ENCODE measurements around the gene GBGT1.
A peak's percentile ranks its signal among the peaks of the same experiment; 100 is the strongest.

Gene GBGT1

GRCh38 chr9:133151041-133151440 is 12.7 kb downstream of the GBGT1 start:
- Histone ChIP-seq H3K36me3 (peaks cover 28 to 41% (median 33%) of the 10 kb centered on the region in 11 experiments), H3K9me3 (replicated peaks in 1 of 11) (no peaks in the 10 kb centered on the region), H3K27ac (no peak overlapping the region), H3K9ac (0 out of 22 replicates have a peak overlapping the region, but pooled peaks of 1 of the 11 experiments have one; percentile 8), H4K20me1 (peaks cover 36 to 79% (median 59%) of the 10 kb centered on the region in 11 experiments; a peak in 21 of 22 replicates), H3K27me3 (no peaks in the 10 kb centered on the region), H3K4me1 (peaks cover 24 to 66% (median 42%) of the 10 kb centered on the region in 10 experiments), H3K4me3 (no peak overlapping the region), H3K4me2 (peak overlapping the region in 2 of 11 experiments; percentile 21; a peak in 1 of 22 replicates)
- no peak for TF ChIP-seq Cebpa-rat (IDR thresholded peaks at IDR 0.05)

DNA sequence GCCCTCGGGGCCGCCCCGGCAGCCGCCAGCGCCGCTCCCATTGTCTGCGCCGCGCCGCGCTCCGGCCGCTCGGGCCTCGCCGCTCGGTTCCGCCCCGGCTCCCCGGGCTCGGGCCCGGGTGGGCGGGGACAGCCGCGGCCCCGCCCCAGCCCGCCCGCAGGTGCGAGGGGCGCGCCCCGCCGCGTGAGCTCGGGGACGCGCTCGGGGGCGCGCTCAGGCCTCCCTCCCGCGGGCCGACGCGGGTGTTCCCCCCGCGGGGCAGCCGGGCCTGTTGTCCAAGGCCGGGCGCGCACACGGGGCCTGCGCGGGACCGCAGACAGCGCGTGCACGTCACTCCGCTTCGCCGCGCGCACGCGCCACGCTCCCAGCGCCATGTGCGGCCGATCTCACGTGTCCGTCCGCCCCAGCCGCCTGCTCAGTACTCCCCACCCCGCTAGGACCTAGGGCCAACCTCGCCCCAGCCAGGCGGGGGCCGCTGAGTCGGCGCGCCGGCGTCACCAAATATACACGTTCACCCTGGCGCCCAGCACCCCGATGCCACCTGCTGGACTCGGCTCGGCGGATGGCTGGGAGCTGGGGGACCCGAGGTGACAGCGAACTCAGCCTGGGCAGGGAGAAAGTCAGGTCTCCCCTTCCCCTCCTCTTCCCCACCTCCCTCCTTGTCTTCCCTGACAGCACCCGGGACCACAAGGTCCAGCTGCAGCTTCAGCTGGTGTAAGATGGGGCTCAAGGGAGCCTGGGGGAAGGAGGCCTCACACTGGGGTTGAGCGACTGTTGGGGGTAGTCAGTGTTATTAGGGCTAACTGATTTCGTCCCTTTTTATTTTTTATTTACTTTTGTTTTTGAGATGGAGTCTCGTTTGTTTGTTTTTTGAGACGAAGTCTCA is 14.3 kb downstream of the GBGT1 start:
- Histone ChIP-seq H3K36me3 (peaks cover 11 to 28% (median 17%) of the 10 kb centered on the region in 11 experiments), H3K9me3 (replicated peaks in 1 of 11) (no peaks in the 10 kb centered on the region), H3K9ac (peak overlapping the region; percentile 95 to 100 (median 98)), H4K20me1 (peaks cover 43 to 79% (median 60%) of the 10 kb centered on the region in 11 experiments; a peak in 21 of 22 replicates), H3K4me2 (peak overlapping the region; percentile 93 to 99 (median 97)), H3K4me1 (peaks cover 36 to 72% (median 54%) of the 10 kb centered on the region in 10 experiments), H3K27ac (peak overlapping the region; percentile 94 to 99 (median 98)), H3K27me3 (no peaks in the 10 kb centered on the region), H3K4me3 (peak overlapping the region; percentile 81 to 99 (median 96))
- TF ChIP-seq Cebpa-rat (IDR thresholded peaks at IDR 0.05) = no peak

- peak overlapping the region; percentile 81 to 99 (median 96) for H3K4me3 ChIP-seq
- peaks cover 45 to 80% (median 63%) of the 10 kb centered on the region in 10 experiments for H3K4me1 ChIP-seq
- H3K9ac ChIP-seq = peak overlapping the region; percentile 95 to 100 (median 98)
- H3K4me2 ChIP-seq = peak overlapping the region; percentile 93 to 99 (median 97)
- peak overlapping the region; percentile 94 to 99 (median 98) for H3K27ac ChIP-seq
- H3K27me3 ChIP-seq = no peaks in the 10 kb centered on the region
- TF ChIP-seq Cebpa-rat (IDR thresholded peaks at IDR 0.05) = no peak
- H3K9me3 ChIP-seq (replicated peaks in 1 of 11) = no peaks in the 10 kb centered on the region
- H4K20me1 ChIP-seq = peaks cover 40 to 79% (median 60%) of the 10 kb centered on the region in 11 experiments; a peak in 21 of 22 replicates
- H3K36me3 ChIP-seq = peaks cover 2 to 19% (median 7%) of the 10 kb centered on the region in 11 experiments; a peak in 17 of 22 replicates
These were observed 15.2 kb downstream of the GBGT1 start for GRCh38 chr9:133148199-133149129.

DNA sequence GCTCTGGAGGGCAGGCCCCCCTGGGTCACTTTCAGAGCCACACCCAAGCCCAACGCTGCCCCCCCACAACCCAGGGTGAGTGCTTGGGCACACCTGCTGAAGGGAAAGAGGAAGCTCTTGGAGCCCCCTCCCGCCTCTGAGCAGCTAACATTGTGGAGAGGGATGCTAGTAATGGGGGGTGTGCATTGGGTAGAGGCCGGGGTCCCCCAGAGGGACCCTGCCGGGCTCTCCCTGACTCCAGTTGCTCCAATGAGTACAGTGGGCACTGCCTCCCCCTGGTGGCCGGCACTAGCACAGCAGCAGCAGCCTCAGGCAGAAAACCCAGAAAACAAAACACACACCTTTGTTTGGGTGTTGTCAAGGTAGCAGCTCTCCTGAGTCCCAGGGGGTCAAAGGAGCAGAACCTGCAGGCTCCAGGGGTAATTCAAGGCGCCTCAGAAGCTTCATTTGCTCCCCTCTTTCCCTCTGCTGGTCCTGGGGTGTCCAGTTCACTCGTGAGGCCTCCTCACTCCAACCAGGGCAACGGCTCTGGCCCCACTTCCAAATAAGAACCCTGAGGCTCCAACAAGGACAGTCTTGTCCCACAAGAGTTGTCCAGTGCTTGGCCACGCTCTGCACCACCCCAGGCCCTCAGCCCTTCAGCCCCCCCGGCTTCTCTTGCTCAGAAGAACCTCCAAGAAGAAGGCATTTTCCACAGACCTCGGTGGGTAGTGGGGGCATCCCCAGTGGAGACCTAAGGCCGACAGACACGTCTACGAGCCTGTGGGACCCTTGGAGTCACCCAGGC is 16.1 kb downstream of the GBGT1 start:
- Histone ChIP-seq H3K4me1 (peaks cover 54 to 81% (median 69%) of the 10 kb centered on the region in 10 experiments), H3K36me3 (peaks cover 0 to 20% (median 7%) of the 10 kb centered on the region in 11 experiments; a peak in 7 of 22 replicates), H4K20me1 (peaks cover 45 to 79% (median 61%) of the 10 kb centered on the region in 11 experiments), H3K4me3 (peak overlapping the region; percentile 81 to 99 (median 96)), H3K27ac (peak overlapping the region; percentile 94 to 99 (median 98); a peak in 21 of 22 replicates), H3K9me3 (replicated peaks in 1 of 11) (no peaks in the 10 kb centered on the region), H3K4me2 (peak overlapping the region; percentile 93 to 99 (median 97)), H3K27me3 (no peaks in the 10 kb centered on the region), H3K9ac (peak overlapping the region; percentile 95 to 100 (median 98))
- TF ChIP-seq Cebpa-rat (IDR thresholded peaks at IDR 0.05) = no peak

DNA sequence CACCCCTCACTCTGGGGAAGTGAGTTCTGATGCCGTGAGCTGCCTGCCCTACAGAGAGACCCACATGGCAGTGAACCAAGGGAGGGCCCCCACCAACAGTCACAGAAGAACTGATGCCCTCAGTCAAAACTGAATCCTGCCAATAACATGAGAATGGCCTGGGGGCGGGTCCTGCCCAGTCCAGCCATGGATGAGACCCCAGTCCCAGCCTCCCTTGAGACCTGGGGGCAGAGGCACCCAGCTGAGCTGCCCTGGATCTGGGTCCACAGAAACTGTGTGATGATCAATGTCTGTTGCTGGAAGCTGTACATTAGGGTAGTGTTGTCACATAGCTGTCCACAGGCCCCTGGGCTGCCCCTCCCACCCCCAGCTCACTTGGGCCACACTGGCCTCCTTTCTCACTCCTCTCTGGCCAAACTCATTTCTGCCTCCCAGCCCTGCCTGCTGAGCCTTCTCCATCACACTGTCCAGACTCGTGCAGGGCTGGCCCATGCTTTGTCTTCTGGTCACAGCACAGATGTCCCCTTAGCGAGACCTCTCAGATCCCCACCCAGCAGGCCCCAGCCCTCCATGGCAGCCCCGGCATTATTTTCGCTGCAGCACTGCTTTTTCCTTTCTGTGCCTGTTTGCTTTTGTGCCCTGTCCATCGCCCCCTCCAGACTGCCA is 16.8 kb downstream of the GBGT1 start:
- Histone ChIP-seq H3K36me3 (peaks cover 0 to 20% (median 7%) of the 10 kb centered on the region in 11 experiments; a peak in 7 of 22 replicates), H3K4me3 (peak overlapping the region; percentile 81 to 99 (median 96); a peak in 17 of 20 replicates), H4K20me1 (peaks cover 52 to 79% (median 64%) of the 10 kb centered on the region in 11 experiments), H3K27me3 (no peaks in the 10 kb centered on the region), H3K9ac (peak overlapping the region; percentile 95 to 100 (median 98); a peak in 21 of 22 replicates), H3K27ac (peak overlapping the region in 9 of 11 experiments; percentile 21 to 99 (median 98); a peak in 7 of 22 replicates), H3K4me1 (peaks cover 61 to 85% (median 77%) of the 10 kb centered on the region in 10 experiments), H3K4me2 (peak overlapping the region; percentile 93 to 99 (median 97)), H3K9me3 (replicated peaks in 1 of 11) (no peaks in the 10 kb centered on the region)
- TF ChIP-seq Cebpa-rat (IDR thresholded peaks at IDR 0.05) = no peak

DNA sequence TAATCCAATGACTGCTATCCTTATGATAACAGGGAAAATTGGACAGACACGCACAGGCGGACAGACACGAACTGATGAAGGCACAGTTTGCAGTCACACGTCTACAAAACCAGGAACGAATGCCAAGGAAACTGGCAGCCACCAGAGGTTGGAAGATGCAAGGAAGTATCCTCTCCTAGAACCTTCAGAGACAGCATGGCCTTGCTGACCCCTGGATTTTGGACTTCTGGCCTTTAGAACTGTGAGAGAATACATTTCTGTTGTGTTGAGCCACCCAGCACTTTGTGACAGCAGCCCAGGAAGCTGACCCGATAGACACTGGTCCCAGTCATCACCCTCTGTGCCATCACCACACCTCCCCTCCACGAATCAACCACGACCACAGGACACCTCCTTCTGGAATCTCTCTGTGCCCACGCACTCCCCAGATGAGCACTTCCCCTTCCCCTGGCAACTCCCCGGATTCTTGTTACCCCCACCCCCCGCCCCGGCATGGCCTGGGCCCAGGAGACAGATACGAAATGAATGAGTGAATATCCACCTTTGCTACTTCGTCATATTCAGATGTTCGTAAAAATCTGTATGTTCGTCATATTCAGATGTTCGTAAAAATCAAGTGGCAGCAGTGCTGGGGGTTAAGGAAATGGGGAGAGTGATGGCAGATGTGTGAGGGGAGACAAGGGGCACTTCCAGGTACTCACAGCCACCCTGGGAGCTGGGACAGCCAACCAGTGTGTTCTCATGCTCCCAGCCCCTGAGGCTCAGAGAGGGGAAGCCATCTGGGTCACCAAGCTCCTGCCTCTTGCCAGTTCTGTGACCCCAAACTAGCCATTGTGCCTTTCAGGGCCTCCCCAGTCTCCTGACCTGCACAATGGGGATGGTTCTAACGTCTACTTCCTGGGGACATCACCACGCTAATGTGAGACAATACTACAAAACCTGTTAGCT is 18.5 kb downstream of the GBGT1 start:
- Histone ChIP-seq H3K27ac (peak overlapping the region in 10 of 11 experiments; percentile 24 to 71 (median 50); a peak in 16 of 22 replicates), H3K27me3 (no peaks in the 10 kb centered on the region), H3K4me3 (peak overlapping the region in 9 of 10 experiments; percentile 21 to 58 (median 41); a peak in 13 of 20 replicates), H3K9ac (peak overlapping the region; percentile 50 to 100 (median 76); a peak in 21 of 22 replicates), H3K9me3 (replicated peaks in 1 of 11) (no peaks in the 10 kb centered on the region), H3K36me3 (peaks cover 0 to 23% (median 9%) of the 10 kb centered on the region in 11 experiments; a peak in 8 of 22 replicates), H4K20me1 (peaks cover 65 to 83% (median 80%) of the 10 kb centered on the region in 11 experiments), H3K4me1 (peaks cover 77 to 88% (median 84%) of the 10 kb centered on the region in 10 experiments), H3K4me2 (peak overlapping the region; percentile 80 to 99 (median 97))
- no peak for TF ChIP-seq Cebpa-rat (IDR thresholded peaks at IDR 0.05)

Measured in BLaER1 treated with 17β-estradiol and CSF1 and Interleukin-3, amounts not matched to agents 10 nM and 100 nM (cell line).